Hematopoietic multipotent progenitor cell treated with erythropoietin and hydrocortisone succinate and interleukin-3 and kit ligand, for 17 days (in vitro differentiated cells): ENCODE measurements around the gene UGT1A5.
"Not testable (repeated sequence)": the region's sequence is repeated elsewhere in the genome, so short reads cannot be mapped to it uniquely, and the experiment has no call there.

Experiments used
- DNase-seq: peaks from one replicate; pipeline ENCODE4 v3.0.0-alpha.2; 2015; ENCODE audit warnings: low spot score

The UGT1A5 gene

GRCh38 chr2:233746475-233747282 lies 34.0 kb downstream of the UGT1A5 start:
- DNase-seq: no peak

- DNase-seq: no peak
Observed at GRCh38 chr2:233747283-233747544, 34.5 kb downstream of the UGT1A5 start.

- not testable (repeated sequence) for DNase-seq
Observed at GRCh38 chr2:233750689-233751088, 38.0 kb downstream of the UGT1A5 start.

GRCh38 chr2:233751212-233752009 lies 38.7 kb downstream of the UGT1A5 start:
- DNase-seq: not testable (repeated sequence)

- DNase-seq: no peak
Observed at GRCh38 chr2:233754872-233755611, 42.3 kb downstream of the UGT1A5 start.

- no peak for DNase-seq
Observed at GRCh38 chr2:233756429-233757081, 43.8 kb downstream of the UGT1A5 start.

- no peak for DNase-seq
Observed at GRCh38 chr2:233758141-233758540, 45.4 kb downstream of the UGT1A5 start.

GRCh38 chr2:233758849-233759248 lies 46.1 kb downstream of the UGT1A5 start:
- no peak for DNase-seq

- no peak for DNase-seq
Observed at GRCh38 chr2:233760043-233760442, 47.3 kb downstream of the UGT1A5 start, which contains the start of gene UGT1A1. UGT1A1 (plus strand) TSS chr2:233760270; CDS start chr2:233760288, 18 bp downstream.

- no peak for DNase-seq
Observed at GRCh38 chr2:233761040-233761769, 48.5 kb downstream of the UGT1A5 start.

GRCh38 chr2:233764264-233764663 lies 51.6 kb downstream of the UGT1A5 start:
- DNase-seq: no peak

- DNase-seq: no peak
Observed at GRCh38 chr2:233764761-233765160, 52.1 kb downstream of the UGT1A5 start.

GRCh38 chr2:233766416-233766815 lies 53.7 kb downstream of the UGT1A5 start:
- DNase-seq: no peak

- no peak for DNase-seq
Observed at GRCh38 chr2:233768076-233768475, 55.4 kb downstream of the UGT1A5 start.

- DNase-seq: no peak
Observed at GRCh38 chr2:233769260-233769659, 56.6 kb downstream of the UGT1A5 start.

- DNase-seq: no peak
Observed at GRCh38 chr2:233772153-233772552, 59.4 kb downstream of the UGT1A5 start.

- DNase-seq: no peak
Observed at GRCh38 chr2:233772583-233772982, 59.9 kb downstream of the UGT1A5 start.

GRCh38 chr2:233773854-233774253 lies 61.1 kb downstream of the UGT1A5 start:
- no peak for DNase-seq

- no peak for DNase-seq
Observed at GRCh38 chr2:233775414-233775813, 62.7 kb downstream of the UGT1A5 start.

- DNase-seq: no peak
Observed at GRCh38 chr2:233778030-233778429, 65.3 kb downstream of the UGT1A5 start, which contains the start of gene MROH2A. MROH2A (plus strand) TSS chr2:233778330; CDS start chr2:233779359, 1,029 bp downstream.

- DNase-seq: no peak
Observed at GRCh38 chr2:233779722-233780121, 67.0 kb downstream of the UGT1A5 start.
